ENCODE results near the gene PCBD2.

GRCh38 chr5:134968055-134968454, 63.1 kb downstream of the PCBD2 start:
- no peak for TF ChIP-seq EZH2 (IDR thresholded peaks at IDR 0.05)
- no peak for TF ChIP-seq FOXP2 (optimal IDR thresholded peaks at IDR 0.05; ENCODE audit: control extremely low read depth, extremely low read length, insufficient read depth)

Measured in SK-N-MC (cell line).